Measurements from ENCODE around the gene NOM1. TPM values are rescaled to one million over a fixed set of nuclear protein-coding genes. Genes with fewer than 3 reads are reported as not detected.

Gene NOM1
- total and polyA plus RNA-seq, 2 donors (not counting 3 experiments of a cell fraction or from before 2014, with no cell fraction given): 13.7 to 38.6 TPM

GRCh38 chr7:157017603-157018327, 68.3 kb downstream of the NOM1 start:
- TF ChIP-seq EZH2 (IDR thresholded peaks at IDR 0.05; ENCODE audit: borderline replicate concordance, low read depth, low read length, severe bottlenecking) (no peak), MAX (IDR thresholded peaks at IDR 0.05; ENCODE audit: insufficient read depth, insufficient read length) (no peak), POLR2AphosphoS5 (IDR thresholded peaks at IDR 0.05; ENCODE audit: insufficient read depth, low read depth, low read length) (no peak), POLR2A (IDR thresholded peaks at IDR 0.05; ENCODE audit: low read depth, low read length) (no peak), GATA2 (IDR thresholded peaks at IDR 0.05; ENCODE audit: insufficient read depth, insufficient read length, low read depth, low read length) (no peak), FOS (IDR thresholded peaks at IDR 0.05; ENCODE audit: borderline replicate concordance, insufficient read depth, low read length) (no peak), JUN (IDR thresholded peaks at IDR 0.05; ENCODE audit: borderline replicate concordance, insufficient read depth, insufficient read length, low read depth) (no peak), CTCF (IDR thresholded peaks at IDR 0.05; ENCODE audit: extremely low read depth in 1 of 2, insufficient read depth in 1 of 2, low read depth in 1 of 2, low read length in 2 of 2) (no peak), MYC (IDR thresholded peaks at IDR 0.05; ENCODE audit: low read depth, low read length) (no peak)
- POLR2A ChIA-PET: no interaction called here
- DNase-seq (ENCODE audit: low read depth, low spot score): no peak
- H3K9ac ChIP-seq (replicated peaks; ENCODE audit: extremely low read depth, insufficient read depth, low read length): no peak overlapping the region
- H3K36me3 ChIP-seq (ENCODE audit: control insufficient read depth in 2 of 2, extremely low read depth in 1 of 2, insufficient read depth in 2 of 2, low read length in 2 of 2): no peaks in the 10 kb centered on the region
- H3K27ac ChIP-seq (ENCODE audit: insufficient read depth, low read depth, low read length): no peak overlapping the region
- H3K9me3 ChIP-seq (replicated peaks; ENCODE audit: control insufficient read depth, insufficient read depth, low read length): no peaks in the 10 kb centered on the region
- FAIRE-seq: no peak
- no peak overlapping the region for H3K4me2 ChIP-seq (ENCODE audit: insufficient read depth, low read length)
- H3K9me1 ChIP-seq (replicated peaks; ENCODE audit: control insufficient read depth, extremely low read depth, insufficient read depth, low read length): no peaks in the 10 kb centered on the region
- CTCF ChIA-PET: no interaction called here
- no peaks in the 10 kb centered on the region for H4K20me1 ChIP-seq (replicated peaks; ENCODE audit: control insufficient read depth, extremely low read depth, insufficient read depth, low read length)
- H3K4me3 ChIP-seq (replicated peaks in 1 of 3; ENCODE audit: insufficient read depth in 1 of 3, low read depth in 1 of 3, low read length in 3 of 3): no peak overlapping the region
- dilution Hi-C loops (cut with MboI; ENCODE audit: extremely low pct_ligation_motif_present, low sequenced_read_pairs): no loop called here
- no peak overlapping the region for H2AFZ ChIP-seq (ENCODE audit: low read depth, low read length)
- H3K79me2 ChIP-seq (ENCODE audit: control insufficient read depth, insufficient read depth, low read length): no peaks in the 10 kb centered on the region
- H3K4me1 ChIP-seq (ENCODE audit: control insufficient read depth, extremely low read depth, insufficient read depth, low read length): no peaks in the 10 kb centered on the region
- peaks cover 95 to 100% of the 10 kb centered on the region in 2 experiments for H3K27me3 ChIP-seq (ENCODE audit: control insufficient read depth in 2 of 2, insufficient read depth in 2 of 2, low read length in 2 of 2)
- BruUV-seq (replicated peaks): no TSS peak
- intact Hi-C loops (cut with micrococcal nuclease): loop anchor here (2.0 to 5.0 kb wide), 2 partner anchors 15 to 120 kb away; partner anchors contain the start of gene UBE3C

Measured in endothelial cell of umbilical vein (primary cell).